Stimulated activated CD8-positive, alpha-beta memory T cell treated with anti-CD3 and anti-CD28 coated beads, Interleukin-7, amount 100 ng/mL, for 4 hours (primary cell): ENCODE data around the gene MOG.
"Not testable (repeated sequence)": the region's sequence is repeated elsewhere in the genome, so short reads cannot be mapped to it uniquely, and the experiment has no call there.

Experiments used
- DNase-seq, 2 donors: peaks; one replicate each; pipeline ENCODE4 v3.0.0-alpha.2; 2020; ENCODE audit warnings: low read depth in 2 of 2

Gene MOG

DNA sequence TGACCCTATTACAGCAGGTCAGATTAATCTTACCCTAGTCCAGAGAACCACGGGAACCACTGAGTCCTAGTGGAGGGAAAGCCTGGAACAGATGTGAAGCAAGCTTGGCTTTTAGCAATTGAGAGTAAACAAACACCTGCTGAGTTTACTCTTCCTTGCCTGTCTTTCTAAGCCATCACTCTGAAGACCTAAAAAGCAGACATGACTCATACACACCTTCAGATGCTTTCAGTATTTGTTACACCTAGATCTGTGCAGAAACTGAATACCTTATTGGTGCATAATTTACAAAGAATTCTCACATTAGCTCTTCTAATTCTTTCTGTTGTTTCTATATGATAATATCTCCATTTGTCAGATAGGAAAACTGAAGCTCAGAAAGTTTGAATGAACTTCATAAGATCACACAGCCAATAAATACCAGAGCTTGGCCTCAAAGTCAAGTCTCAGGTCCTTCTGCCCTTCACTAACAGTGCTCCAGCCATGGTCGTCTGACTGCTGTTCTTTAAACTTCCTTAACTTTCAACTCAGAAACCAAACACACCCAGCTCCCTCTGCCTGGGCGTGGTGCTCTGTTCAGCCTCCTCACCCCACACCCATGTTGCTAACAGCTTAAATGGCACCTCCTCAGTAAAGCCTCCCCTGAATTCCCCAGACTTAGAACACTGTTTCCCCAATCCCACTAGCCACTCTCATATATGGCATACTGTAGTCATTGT, 15.3 kb upstream of the MOG start:
- DNase-seq, result no peak

DNA sequence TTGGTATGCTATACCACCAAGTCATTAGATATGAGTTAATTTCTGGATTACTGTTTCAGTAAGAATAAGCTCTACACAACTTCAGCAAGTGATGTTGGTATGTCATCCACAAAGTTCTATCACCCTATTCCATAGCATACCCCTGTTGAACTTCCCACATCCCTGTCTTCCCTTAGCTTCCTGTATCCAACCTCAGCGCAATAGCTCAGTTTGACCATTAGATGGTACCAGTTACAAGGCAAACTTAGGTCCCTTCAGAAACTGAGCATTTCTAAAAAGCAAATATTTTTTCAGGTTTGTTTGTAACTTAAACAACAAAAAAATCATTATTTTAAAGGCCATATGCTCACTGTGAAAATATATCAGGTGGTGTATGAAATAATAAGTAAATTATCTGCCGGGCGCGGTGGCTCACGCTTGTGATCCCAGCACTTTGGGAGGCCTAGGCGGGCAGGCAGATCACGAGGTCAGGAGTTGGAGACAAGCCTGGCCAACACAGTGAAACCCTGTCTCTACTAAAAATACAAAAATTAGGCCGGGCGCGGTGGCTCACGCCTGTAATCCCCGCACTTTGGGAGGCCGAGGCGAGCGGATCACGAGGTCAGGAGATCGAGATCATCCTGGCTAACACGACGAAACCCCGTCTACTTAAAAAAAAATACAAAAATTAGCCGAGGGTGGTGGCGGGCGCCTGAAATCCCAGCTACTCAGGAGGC, 8.8 kb upstream of the MOG start:
- DNase-seq, result no peak

DNA sequence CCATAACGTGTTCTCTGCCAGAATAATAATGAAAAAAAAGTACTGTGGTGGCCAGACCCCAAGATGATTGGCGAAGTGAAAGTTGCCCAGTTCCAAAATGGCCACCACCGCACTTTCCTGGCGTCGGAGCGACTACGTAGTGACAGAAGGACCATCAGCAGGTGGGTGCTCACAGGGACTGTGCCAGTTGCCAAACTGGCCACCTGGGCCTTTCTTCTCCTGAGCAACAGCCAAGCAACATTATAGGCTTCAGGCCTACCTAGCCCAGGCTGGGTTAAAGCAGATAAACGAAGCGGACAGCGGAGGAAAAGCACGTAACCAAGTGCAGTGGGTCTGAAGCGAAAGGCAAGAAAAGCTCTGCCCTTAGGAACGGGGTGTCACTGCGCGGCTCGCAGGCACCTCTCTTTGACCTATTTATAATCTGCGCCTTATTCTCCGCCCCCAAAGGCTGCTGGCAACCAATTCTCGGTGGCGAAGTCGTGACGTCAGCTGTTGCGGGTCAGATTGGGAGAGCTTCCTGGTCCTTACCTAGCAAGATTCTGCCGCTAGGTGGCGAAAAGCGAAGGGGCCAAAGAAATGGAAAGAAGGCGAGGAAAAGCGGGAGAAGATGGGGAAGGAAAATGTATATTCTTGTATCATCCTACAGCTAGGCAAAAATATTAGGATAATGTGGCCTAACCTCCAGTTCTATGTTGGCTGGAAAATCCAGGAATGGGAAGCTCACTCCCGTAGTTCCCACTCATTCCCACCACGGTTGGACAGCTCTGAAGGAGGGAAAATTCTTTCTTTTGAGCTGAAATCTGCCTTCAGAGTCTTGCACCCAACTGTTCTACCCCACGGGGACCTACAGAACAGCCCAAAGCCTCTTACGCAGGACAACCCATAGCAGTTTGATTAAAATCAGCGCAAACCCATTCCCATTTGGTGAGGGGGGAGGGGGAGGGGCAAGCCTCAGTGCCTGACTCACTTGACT, 6.9 kb upstream of the MOG start:
- DNase-seq, result peak; percentile 94 to 99

DNA sequence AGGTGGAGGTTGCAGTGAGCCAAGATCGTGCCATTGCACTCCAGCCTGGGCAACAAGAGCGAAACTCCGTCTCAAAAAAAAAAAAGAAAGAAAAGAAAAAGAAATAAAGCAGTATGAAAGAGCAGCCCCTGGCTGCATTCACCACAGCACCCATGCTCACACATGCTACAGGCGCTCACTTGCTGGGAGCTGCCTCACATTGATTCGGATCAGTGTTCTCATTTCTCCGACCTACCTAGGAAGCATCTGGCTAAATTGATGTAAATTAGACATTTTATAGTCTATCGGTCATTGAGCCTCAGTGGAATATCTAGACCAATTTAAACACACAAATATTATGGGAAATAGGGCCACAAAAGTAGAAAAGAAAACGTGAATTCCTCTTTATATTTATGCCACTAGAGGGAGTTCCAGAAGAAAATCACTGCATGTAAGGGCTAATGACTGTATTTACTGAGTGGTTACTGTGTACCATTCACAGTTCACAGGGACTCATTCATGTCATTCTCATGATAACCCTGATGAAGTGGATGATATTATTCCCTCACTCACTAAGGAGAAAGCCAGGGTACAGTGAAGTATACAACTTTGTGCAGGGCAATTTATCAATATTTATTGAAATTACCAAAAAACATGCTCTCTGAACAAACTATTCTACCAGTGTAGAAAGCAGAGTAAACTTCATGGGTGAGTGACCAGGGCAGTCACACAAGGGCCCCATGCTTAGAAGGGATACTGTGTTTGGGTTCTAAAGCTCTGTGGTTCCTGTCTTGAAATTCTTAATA, 5.3 kb upstream of the MOG start:
- DNase-seq, result no peak

DNA sequence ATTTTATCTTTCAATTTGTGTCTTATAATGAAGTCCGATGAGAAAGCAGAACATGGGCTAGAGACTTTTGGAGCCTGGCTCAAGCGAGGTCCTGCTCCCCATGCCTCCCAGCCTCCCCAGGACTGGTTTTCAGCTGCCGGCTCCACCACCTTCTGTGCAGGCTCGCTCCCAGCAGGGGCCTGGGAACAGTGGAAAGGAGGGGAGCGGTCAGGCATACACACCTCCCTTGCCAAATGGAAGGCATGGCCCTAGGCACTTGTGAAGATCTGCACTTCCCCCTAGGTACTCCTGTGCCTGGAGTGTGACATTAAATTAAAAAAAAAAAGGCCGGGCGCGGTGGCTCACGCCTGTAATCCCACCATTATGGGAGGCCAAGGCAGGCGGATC, 4.7 kb upstream of the MOG start:
- no peak for DNase-seq

DNA sequence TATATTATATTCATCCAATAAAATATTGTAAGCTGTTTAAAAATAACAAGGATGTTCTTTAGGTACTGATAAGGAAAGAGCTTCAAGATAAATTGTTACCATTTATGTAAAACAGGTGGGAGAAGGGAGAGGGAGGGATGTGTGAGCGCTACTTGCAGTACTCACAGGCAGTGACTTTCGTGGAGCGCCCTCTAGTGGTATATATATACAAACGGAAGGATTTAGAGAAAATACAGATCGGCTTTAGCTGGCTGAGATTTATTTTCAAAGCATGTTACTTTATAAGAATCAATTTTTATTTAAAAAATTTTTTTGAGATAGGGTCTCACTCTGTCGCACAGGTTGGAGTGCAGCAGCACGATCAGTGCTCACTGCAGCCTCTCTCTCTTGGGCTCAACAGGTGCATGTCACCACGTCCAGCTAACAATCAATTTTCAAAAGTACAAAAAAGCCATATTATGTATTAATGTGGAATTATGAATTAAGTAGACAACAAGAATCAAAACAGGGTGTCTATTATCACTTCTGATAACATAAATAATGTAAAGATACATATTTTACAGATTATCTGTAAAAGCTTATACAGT, 3.3 kb upstream of the MOG start:
- peak in 1 of 2 donors; percentile 12 for DNase-seq

DNA sequence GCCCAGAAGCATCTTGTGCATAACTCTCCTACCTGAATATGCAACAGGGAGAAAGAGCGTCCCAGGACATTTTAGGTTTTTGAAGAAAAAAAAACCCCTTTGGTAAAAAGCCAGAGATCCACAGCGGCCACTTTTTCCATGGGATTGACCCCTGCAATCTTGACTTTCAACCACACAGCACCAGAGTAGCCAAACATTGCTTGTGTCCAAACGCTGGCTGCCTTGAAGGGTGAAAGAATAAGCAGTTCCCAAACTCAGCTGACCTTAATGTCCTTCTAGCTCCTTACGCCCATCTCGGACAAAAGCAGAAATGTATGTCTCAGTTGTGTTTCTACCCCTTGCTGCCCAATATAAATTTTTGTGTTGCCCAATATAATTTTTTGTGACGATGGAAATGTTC, 1.2 kb upstream of the MOG start:
- no peak for DNase-seq

DNA sequence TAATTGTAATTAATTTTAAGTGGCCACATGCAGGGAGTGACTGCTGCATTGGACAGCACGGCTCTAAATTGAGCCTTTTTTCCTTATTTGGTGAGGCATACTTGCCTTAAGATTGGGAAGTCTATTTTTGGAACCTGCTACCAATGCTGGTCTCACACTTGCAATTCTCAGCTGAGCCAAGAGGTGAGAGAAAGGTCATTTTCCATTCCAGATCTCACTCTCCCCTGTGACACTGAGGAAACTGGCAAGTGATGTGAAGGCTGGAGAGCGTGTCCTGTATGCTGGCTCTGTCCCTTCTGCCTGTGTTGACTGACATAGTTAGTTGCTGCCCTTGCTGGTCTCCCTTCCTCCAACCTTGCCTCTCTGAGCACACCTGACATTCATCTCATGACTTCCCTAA, 735 bp upstream of the MOG start:
- DNase-seq, result no peak

DNA sequence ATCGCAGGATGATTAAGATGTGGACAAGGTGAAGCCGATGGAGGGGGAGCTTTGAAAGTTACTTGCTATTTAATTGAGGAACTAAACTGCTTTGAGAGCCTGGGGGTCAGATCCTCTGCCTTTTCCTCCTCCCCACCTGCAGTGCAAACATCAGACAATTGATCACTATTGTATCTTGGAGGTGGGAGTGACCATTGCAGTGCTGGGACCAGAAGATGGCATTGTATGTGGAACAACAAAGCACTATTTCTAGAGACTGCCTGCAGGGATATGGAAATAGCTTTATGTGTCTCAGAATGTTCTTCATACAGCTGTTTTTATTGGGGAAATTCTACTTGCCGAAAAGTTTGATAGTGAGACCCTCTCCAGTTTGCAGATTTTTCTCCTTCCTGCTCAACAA, 4.2 kb downstream of the MOG start:
- DNase-seq, result no peak

DNA sequence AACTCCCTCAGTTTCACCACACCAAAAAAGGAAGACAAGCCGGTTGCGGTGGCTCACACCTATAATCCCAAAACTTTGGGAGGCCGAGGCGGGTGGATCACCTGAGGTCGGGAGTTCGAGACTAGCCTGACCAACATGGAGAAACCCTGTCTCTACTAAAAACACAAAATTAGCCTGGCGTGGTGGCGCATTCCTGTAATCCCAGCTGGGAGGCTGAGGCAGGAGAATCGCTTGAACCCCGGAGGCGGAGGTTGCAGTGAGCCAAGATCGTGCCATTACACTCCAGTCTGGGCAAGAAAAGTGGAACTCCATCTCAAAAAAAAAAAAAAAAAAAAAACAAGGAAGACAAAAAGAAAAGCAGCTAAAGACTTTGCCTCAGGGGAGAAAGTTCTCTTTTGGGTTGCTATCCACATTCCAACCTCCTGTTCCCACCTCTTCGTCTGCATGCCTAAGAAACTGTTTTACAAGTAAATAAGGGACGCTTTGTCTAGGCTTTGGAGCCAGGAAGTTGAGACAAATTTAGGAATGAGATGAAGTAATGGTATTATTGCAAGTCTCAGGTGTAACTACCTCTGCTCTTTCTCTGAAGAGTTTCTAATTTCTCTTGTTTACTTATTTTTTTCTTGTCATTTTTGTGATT, 4.7 kb downstream of the MOG start:
- DNase-seq, result not testable (repeated sequence)

DNA sequence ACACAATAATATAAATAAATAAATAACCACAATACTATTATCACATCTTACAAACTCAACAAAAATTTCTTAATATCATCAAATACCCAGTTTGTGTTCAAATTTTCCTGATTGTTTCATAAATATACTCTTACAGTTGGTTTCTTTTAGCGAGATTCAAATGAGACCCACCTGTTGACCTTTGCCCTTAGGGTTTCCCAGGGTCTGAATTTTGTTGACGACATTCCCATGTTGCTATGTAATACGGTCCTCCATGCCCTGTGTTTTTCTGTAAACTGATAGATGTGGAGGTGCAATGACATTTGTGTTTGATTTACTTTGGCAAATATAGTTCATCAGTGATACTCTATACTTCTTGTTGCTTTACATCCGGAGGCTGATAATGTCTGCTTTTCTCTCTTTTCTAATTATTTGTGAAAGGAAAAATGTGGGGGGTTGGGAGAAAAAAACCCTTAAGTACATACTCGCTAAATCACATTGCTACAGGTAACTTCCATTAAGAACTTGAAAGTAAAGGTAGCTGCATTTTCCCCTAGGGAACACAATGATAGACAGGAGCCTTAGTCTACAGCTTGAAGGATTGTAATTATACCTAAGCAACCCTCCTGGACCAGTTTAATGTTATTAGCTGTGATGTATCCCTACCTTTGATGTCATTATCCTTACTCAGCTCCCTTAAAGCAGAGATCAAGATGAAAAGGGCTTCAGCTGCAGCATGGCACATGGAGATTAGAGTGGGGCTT, 6.6 kb downstream of the MOG start:
- no peak for DNase-seq

DNA sequence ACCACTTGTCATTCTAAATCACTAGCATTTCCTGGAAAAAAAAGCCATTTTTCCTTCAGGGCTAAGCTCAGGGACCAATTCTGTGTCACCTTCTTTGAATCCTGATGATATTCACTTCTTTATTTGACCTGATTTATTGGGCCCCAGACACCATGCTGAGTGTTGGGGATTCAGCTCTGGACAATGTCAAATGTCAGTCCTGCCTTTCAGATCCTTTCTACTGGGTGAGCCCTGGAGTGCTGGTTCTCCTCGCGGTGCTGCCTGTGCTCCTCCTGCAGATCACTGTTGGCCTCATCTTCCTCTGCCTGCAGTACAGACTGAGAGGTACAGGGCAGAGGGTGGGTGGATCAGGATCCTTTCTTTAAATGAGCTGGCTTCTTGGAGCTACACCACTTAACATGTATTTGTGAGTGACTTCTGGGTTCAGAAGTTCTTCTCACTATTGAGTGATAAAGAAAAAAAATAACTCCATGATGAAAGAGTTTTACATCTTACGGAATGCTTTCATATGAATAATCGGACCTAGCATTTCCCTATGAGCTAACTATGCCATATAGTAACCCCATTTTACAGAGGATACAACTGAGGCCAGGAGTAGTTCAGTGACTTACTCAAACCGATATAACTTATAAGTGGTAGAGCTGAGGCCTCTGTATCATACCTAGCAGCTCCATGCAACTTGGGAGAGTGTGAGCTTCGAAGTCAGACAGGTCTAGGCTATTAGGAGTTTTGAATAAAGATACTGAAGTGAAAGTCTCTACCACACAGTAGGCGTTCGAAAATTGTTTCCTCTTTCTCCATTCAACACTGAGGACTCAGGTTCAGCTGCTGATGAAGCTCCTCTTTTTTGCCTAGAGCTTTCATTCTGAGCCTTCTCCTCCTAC, 9.3 kb downstream of the MOG start:
- DNase-seq, result no peak

DNA sequence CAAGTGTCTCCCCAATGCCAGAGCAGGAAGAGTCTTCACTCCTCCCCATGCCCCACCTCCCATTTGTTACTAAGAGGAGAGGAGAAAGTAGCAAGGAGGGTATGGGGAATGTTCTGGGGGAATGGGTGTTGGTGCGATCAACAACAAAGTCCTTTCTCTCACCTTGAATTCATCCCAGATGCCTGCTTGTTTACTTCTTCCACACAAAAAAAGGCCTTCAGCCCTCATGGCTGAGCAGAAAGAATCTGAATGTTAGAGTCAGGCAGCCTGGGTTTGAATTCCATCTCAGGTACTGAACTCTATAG, 9.9 kb downstream of the MOG start:
- no peak for DNase-seq

DNA sequence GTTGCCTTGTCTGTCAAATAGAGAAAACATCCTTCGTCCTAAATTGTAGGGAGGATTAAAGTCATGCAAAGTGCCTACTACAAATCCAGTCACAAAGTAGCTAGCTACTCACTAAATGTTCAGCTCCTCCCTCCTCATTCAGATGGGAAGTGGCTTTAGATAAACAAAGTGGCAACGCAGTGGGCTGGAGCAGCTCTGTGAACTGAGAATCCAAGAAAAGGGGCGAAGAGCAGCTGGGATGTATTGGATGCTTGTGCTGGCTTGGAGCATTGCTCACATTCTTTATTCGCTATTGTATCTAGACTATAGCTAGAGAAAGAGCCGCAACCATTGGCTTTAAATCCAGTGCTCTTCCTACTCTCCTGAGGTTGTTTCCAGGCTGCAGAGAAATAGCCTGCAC, 10.3 kb downstream of the MOG start:
- DNase-seq, result no peak

DNA sequence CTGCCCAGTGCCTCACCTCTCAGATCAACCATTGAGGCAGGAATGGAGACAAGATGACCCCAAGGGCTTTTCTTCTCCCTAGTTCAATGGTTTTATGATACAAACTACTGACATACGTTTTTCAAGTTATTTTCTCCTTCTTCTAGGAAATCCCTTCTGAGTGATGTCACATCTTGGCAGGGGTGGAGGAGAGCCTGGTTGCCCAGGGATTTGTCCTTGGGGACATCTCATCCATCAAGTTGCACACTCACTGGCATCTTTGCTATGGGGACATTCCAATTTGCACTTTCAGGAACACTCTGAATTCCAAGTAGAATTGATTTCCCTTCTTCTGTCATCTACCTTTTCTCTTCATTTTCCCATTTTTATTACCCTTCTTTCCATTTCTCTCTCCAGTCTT, 14.1 kb downstream of the MOG start:
- DNase-seq, result no peak

DNA sequence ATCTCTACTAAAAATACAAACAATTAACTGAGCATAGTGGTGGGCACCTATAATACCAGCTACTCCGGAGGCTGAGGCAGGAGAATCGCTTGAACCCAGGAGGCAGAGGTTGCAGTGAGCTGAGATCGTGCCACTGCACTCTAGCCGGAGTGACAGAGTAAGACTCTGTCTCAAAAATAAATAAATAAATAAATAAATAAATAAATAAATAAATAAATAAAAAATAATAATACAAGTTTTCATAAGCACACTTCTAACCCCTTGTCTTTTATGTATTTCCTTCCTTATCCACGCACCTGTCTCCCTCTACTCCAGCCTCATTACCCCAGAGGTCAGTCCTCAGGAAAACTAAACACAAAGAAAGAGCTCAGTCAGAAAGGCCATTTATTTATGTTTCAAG, 15.2 kb downstream of the MOG start:
- DNase-seq, result not testable (repeated sequence)

DNA sequence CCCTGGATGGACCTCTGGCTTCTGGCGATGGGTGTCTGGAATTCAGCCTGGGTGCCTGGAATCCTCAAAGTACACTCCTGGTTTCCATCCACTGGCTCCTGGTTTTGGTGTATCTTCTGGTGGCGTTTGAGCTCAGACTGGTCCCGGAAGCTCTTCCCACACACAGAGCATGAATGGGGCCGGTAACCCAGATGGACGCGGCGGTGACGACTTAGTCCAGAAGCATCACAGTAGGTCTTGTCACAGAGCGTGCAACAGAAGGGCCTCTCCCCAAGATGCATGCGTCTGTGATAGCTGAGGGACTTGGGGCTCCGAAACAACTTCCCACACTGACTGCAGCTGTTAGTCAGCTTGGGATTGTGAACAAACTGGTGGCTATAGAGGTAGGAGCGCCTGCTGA, 16.3 kb downstream of the MOG start:
- no peak for DNase-seq

DNA sequence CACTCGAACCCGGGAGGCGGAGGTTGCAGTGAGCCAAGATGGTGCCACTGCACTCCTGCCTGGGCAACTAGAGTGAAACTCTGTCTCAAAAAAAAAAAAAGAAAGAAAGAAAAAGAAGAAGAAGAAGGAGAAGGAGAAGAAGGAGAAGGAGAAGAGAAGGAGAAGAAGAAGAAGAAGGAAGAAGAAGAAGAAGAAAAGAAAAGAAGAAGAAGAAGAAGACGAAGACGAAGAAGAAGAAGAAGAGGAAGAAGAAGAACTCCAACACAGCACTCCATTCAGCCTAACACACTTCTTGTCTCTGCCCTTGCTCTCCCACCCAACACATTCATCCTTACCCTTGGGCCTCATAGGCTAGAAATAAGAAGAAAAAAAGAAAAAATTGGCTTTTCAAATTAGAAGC, 17.1 kb downstream of the MOG start:
- no peak for DNase-seq

DNA sequence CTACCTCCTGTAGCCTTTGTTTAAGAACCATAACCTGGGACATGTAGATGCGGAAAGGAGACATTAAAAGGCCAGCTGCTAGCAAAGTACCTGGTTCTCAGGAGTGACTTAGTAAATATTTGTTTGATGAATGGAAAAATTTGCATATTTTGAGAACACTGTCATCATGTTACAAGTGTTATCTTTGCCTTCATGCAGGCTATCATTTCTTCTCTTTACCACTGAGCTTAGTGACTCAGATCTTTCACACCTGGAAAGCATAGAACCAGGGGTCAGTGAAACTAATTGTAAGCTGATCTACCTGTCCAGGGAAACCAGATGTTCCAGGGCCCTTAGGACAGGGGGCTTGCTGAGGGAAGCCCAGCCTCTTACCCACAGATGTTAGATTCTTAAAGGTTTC, 18.7 kb downstream of the MOG start:
- no peak for DNase-seq
